NK-92 (cell line): ENCODE measurements around the gene MRTFA.

Experiments
- DNase-seq: peaks from one replicate; lab custom pipeline; 2025; ENCODE audit not compliant: unreplicated experiment; lab: John Stamatoyannopoulos, UW

MRTFA gene

DNA sequence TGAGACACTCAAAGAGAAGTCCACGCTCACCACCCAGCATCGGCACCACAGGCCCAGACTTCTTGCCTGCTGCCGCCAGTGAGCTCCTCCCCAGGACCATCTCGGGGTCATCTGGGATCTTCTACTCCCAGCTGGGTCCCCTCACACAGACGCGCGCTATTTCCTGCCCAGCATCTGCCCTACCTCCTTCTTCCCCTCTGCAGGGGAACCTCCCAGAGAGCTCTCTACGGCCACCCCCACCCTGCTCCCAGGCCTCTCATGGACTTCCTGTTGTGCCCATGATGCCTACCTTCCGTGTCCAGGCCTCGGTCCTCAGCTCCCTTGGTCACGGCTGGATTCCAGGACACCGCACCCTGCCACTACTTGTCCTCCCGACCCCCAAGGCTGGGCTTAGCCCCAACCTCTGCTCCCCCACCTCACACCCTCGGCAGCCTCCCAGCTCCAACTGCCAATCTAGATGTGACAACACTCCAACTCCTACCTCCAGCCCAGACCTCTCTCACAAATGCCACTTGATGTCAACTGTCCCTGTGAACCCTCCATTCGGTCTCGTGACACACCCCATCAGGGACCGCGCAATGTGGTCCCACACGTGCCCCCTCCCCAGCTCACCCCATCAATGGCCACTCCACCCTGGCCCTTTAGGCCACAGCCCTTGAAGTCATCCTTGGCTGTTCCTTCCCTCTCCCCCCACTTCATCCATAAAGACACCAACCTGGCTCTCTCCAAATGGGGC is 220.8 kb downstream of the MRTFA start:
- no peak for DNase-seq

DNA sequence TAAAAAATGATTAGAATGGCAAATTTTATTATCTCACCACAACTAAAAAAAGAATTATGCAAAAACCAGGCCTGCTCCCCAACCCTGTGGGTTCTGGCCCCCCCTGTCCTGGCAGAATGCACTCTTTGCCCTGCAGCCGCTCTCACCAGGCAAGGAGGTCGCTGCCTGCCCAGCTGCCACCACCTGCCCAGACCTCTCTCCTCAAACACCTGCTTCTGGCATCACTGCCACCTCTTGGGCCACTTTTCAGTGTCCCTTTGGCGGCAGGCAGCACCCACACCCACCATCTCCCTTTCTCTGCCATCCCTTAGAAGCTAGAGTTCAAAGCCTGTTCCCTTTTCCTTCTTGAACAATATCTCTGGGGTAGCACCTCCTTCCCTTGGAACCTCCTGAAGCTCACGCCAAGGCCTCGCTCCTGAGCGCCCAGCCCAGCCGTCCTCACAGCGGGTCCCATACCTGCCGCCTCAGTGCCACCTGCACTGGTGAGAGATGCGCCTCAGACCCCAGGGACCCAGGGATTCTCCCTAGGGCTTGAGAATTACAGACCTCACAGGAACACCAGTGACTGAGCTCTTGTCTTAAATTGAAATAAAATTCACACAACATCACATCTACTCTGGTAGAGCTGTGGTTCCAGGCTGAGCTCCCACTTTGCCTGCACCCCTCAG is 221.5 kb downstream of the MRTFA start:
- no peak for DNase-seq

DNA sequence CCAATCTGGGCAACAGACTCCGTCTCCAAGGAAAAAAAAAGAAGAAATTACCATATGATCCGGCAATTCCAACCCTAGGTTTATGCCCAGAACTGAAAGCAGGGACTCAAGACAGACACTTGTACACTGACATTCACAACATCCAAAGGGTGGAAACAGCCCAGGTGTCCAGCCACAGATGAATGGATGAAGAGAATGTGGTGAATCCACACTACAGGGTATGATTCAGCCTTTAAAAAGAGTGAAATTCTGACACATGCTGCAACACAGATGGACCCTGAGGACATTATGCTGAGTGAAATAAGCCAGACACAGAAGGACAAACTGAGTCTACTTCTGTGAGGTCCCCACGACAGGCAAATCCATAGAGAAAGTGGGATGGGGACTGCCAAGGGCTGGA is 222.2 kb downstream of the MRTFA start:
- DNase-seq = no peak

DNA sequence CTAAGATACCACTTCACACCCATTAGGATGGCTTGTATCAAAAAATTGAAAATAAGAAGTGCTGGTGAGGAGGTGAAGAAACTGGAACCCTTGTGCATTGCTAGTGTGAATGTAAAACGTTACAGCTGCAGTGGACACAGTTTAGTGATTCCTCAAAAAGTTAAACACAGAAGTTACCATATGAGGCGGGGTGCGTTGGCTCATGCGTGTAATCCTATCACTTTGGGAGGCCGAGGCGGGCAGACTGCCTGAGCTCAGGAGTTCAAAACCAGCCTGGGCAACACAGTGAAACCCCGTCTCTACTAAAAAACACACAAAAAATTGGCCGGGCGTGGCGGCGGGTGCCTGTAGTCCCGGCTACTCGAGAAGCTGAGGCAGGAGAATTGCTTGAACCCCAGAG is 222.6 kb downstream of the MRTFA start:
- DNase-seq = no peak

DNA sequence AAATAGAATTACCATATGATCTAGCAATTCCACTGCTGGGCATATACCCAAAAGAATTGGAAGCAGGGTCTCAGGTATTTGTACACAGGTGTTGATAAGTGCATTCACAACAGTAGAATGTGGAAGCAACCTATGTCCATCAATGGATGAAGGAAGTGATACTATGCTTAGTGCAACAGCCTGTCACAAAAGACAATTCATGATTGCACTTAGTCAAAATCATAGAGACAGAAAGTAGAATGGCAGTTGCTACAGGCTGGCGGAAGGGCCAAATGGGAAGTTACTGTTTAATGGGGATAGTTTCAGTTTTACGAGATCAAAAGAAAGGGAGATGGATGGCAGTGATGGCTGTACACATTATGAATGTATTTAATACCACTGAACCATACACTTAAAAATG is 224.1 kb downstream of the MRTFA start:
- no peak for DNase-seq

DNA sequence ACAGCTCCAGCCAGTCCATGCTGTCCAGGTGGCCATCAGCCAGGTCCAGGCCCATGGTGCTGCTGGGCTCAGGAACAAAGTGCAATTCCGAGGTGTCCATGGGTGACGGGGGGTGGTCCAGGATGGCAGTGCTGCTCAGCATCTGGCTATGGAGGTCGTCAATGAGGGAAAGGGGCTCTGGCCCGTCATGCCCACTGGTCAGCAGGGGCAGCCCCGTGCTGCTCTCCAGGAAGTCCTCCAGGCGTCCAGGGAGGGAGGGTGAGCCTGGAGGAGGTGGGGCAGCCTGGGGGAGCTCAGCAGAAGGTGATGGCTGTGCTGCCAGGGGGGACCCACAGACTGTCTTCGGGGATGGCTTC is 225.0 kb downstream of the MRTFA start:
- DNase-seq = no peak

DNA sequence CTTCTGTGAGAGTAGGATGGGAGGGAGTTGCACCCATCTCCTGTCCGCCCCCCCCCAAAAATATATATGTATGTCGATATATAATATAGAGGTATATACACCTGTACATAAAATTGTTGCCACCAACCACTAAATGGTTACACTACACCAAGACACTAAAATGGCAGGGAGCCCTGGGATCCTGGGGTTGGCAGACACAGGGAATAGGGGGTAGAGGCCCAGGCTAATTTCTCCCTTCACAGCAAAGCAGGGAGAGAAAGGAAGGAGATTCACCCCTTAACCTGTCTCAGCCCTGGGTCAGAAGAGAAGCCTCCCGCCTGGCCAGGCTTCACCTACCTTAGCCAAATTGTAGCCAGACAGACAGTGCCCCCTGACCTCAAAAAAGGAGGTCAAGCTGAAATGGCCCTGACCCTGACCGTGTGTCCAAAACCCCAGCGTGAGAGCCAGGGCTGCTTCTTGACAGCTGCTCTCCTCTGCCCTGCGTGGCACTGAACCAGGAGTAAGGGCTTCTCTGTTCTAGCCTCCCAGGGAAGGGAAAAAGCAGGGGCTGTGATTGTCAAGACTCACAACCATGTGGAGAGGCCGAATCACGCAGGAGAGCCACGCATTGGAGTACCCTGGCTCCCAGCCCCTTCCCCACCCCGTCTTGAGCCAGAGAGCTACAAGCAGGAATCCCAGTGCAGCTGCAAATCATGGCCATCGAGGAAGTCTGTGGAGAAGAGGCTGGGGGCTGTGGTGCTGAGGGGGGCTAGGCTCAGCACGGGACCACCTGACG is 225.6 kb downstream of the MRTFA start:
- no peak for DNase-seq

DNA sequence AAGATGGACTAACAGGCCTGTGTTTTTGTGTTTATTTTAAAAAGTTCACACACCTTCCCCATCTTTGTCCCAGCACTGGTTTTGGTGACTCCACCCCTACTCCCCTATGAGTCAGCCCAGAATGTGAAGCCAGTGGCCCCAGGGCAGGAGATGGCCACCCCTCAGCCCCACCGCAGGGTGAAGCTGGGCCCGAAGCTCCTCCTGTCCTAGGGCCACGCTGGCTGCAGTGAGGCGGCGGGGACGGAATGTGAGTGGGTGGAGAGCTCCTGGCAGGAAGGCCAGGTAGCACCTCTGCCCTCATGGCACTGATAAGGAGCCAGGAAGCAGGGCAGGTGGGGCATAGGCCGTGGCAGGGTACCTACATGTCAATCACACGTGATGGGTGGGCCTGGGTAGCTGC is 226.2 kb downstream of the MRTFA start:
- no peak for DNase-seq

DNA sequence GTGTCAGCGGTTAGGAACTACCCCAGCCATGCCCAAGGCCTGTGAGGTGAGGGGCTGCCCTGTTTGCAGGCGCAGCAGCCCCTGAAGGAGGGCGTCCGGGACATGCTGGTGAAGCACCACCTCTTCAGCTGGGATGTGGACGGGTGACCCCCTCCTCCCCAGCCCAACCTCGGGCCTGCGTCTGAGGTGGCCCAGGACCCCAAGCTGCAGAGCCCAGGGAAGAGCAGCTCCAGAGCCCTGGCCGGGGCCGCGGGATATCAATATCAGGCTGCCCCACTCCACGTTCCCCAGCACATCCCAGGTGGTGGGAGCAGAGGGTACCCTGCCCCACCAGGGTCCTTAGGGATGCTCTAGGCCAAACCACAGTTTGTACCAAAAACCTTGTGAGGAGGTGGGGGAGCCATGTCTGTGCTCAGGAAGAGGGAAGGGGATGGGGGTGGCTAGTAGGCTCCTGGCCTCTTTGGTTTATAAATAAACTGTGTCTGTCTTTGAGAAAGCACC is 226.9 kb downstream of the MRTFA start:
- DNase-seq = no peak

DNA sequence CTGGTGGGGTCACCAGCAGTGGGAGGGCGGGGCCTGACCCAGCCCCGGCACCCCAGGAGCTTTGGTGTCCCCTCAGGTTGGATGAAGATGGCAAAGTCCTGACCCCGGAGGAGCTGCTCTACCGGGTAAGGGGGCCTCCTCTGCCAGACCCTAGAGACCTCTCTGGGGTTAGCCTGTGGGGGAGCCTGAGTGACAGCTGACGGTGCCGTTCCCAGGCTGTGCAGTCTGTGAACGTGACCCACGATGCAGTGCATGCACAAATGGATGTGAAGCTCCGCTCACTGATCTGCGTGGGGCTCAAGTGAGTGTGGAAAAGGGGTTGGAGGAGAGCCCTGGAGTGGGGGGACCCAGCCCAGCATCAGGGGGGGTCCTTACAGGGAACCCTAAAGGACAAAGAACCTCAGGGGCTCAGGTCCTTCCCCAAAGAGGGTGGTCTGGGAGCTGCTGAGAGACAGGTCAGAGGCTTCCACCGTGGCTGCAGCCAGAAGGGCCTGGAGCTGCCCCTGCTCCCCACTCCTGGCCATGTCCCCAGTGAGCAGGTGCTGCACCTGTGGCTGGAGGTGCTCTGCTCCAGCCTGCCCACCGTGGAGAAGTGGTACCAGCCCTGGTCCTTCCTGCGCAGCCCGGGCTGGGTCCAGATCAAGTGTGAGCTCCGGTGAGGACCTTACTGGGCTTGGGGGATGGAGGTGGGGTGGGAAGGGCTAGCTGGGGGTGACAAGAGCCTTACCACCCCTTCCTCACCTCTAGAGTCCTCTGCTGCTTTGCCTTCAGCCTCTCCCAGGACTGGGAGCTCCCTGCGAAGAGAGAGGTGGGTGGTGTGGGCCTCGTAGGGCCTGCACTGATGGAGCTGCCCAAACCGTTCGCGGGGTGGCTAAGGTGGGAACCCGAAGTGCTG is 227.6 kb downstream of the MRTFA start:
- DNase-seq = no peak

DNA sequence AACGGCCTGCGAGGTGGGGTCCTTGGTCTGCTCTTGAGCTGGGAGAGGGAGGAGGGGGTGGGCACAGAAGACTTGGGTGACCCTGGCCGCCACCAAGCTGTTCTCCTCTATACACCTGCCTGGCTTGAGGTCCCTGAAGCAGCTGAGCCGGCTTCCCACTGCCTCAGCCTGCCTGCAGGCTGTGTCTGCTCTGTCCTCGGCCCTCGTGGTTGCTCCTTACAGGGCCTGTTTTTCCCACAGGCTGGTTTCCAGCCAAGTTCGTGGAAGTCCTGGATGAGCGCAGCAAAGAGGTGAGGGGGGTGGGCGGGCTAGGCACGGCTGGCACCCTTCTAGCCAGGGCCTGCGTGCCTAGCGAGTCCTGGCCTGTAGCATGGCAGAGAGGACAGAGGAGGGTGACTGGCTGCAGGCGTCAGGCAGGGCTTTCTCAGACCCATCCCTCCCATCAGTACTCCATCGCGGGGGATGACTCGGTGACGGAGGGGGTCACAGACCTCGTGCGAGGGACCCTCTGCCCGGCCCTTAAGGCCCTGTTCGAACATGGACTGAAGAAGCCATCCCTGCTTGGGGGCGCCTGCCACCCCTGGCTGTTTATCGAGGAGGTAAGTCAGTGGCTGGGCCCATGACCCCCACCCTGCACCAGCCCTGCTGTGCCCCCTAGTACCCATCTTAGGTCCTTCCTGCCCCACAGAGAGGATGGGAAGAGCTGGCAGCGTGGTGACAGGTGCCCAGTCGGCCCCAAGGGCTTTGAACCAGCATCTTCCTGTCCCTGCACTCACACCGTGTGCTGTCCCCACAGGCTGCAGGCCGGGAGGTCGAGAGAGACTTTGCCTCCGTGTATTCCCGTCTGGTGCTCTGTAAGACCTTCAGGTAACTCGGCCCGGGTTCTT is 228.4 kb downstream of the MRTFA start:
- DNase-seq = no peak

DNA sequence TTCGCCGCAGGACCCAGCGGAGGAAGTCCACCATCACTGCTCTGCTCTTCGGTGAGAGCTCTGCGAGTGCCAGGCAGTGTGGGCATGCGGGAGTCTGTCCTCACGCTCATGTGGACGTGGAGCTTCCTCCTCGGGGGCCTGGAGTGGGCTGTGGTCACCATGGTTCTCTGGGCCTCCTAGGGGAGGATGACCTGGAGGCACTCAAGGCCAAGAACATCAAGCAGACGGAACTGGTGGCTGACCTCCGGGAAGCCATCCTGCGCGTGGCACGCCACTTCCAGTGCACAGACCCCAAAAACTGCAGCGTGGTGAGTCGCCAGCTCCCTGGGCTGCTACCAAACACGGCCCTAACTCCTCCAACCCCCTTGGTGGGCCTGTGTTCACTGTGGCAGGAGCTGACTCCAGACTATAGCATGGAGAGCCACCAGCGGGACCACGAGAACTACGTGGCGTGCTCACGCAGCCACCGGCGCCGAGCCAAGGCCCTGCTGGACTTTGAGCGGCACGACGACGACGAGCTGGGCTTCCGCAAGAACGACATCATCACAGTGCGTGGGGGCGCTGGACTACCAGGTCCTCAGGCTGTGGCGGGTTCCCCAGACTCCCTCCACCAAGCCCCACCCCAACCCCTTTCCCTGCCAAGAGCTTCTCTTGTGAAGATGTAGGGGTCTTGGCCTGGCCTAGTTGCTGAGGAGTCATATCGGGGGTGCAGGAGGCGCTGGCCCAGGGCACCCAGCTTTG is 229.3 kb downstream of the MRTFA start:
- DNase-seq = no peak

DNA sequence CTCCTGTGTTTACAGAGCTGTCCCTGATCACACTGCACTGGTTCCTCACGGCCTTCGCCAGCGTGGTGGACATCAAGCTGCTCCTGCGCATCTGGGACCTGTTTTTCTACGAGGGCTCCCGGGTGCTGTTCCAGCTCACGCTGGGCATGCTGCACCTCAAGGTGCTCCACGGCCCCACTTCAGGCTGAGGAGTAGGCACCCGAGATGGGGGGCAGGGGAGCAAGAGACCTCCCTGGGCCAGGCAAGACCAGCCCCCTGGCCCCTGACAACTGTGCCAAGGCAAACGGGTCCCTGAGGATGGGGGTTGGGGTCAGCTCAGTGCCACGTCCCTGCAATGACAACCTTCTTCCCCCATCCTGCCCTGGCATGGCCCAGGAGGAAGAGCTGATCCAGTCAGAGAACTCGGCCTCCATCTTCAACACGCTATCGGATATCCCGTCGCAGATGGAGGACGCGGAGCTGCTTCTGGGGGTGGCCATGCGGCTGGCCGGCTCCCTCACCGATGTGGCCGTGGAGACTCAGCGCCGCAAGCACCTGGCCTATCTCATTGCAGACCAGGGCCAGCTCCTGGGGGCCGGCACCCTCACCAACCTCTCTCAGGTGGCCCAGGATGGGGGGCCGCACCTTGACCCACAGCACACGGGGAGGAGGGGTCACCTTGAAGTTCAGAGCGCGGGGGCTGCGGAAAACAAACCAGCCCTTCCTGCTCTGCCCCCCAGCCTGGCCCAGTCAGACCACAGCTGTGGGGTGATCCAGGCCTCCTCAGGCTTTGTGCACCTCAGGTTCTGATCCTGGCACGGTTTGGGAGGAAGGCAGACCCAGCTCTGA is 230.2 kb downstream of the MRTFA start:
- no peak for DNase-seq

DNA sequence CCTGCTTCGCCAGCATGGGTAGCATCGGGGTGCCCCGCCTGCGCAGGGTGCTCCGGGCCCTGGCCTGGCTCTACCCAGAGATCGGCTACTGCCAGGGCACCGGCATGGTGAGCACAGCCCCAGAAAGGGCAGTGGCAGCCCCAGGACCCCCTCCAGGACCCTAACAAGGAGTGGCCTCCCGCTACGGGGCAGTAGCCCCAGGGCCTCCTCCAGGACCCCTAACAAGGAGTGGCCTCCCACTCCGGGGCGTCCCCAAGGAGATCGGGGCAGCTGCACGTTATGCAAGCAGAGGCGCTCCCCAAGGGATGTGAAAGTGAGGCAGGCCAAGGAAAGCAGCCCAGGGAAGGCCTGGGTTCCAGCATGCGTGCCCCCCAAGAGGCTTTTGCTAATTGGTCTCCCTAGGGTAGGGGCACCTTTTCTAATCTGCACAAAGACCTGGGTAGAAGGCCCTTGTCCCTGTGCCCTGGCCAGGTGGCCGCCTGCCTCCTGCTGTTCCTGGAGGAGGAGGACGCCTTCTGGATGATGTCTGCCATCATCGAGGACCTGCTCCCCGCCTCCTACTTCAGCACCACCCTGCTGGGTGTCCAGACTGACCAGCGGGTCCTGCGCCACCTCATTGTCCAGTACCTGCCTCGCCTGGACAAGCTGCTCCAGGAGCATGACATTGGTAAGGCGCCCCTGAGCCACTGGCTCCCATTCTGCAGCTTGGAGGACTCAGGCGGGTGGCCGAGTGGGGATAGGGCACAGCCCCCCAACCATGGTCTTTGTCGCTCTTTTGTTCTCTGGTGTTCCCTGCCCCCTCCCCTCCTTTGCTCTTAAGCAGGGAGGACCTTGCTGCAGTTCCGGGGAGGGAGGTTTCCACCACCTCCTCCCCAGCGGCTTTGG is 231.1 kb downstream of the MRTFA start:
- no peak for DNase-seq

DNA sequence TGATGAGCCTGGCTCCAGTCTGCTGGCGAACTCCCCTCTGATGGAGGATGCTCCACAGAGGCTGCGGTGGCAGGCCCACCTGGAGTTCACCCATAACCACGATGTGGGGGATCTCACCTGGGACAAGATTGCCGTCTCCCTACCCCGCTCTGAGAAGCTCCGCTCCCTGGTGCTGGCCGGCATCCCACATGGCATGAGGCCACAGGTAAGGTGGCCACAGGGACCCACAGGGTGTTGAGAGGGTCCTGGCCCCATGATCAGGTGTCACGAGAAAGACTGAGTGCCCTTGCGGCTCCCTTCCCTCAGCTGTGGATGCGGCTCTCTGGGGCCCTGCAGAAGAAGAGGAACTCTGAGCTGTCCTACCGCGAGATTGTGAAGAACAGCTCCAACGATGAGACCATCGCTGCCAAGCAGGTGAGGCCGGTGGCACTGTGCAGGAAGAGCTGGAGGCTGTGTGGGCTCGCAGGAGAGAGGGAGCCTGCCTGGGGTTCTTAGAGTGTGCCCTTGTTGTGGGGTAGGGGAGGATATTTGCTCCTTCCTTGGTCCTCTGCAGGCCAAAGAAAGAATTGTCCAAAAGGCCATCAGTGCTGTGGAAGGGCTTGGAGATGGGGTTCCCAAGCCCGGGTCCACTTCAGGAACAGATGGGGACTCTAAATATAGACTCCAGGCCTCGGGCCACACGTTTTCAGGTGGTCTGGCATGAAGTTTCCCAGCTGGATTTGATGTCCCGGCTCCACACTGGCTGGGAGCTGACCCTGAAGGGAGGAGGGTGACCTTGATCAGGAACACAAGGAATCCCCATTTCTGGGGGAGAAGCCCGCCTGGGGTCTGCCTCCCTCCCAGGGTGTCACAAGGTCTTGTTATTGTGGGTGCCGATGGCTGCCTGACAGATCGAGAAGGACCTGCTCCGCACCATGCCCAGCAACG is 232.0 kb downstream of the MRTFA start:
- DNase-seq = no peak

DNA sequence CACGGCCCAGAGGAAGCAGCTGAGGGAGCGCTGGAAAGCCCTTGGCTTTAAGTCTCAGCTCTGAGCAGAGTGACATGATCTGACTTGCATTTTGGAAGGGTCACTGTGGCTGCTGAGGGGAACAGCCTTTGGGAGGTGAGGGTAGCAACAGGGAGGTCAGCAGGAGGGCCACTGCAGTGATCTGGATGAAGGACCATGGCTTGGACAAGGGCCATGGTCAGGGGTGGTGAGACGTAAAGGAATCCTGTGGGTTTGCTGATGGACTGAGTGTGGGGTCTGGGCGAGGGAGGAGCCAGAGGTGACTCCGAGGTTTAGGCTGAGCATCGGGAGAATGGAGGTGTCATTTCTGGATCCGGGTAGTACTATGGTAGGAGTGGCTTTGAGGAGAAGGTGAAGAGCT is 232.9 kb downstream of the MRTFA start:
- DNase-seq = no peak
